Measurements from ENCODE around the gene KLRG1.

Gene KLRG1

GRCh38 chr12:9027161-9028059, 38.1 kb downstream of the KLRG1 start:
- no peak for TF ChIP-seq CTCF (IDR thresholded peaks at IDR 0.05; ENCODE audit: low read depth, low read length)
- in situ Hi-C loops (cut with HindIII; ENCODE audit: low sequenced_read_pairs) = no loop called here
- no peak overlapping the region for H3K4me3 ChIP-seq (ENCODE audit: low read depth, low read length)
- DNase-seq (ENCODE audit: low read depth, low spot score) = no peak

- no peak overlapping the region for H3K4me3 ChIP-seq (ENCODE audit: low read depth, low read length)
- no peak for DNase-seq (ENCODE audit: low read depth, low spot score)
- TF ChIP-seq CTCF (IDR thresholded peaks at IDR 0.05; ENCODE audit: low read depth, low read length) = no peak
- in situ Hi-C loops (cut with HindIII; ENCODE audit: low sequenced_read_pairs) = no loop called here
These were observed 41.4 kb downstream of the KLRG1 start for GRCh38 chr12:9030776-9031175.

GRCh38 chr12:9032202-9032964, 43.0 kb downstream of the KLRG1 start:
- no peak for TF ChIP-seq CTCF (IDR thresholded peaks at IDR 0.05; ENCODE audit: low read depth, low read length)
- in situ Hi-C loops (cut with HindIII; ENCODE audit: low sequenced_read_pairs) = no loop called here

GRCh38 chr12:9033265-9033887, 44.0 kb downstream of the KLRG1 start:
- H3K4me3 ChIP-seq (ENCODE audit: low read depth, low read length) = no peak overlapping the region
- in situ Hi-C loops (cut with HindIII; ENCODE audit: low sequenced_read_pairs) = no loop called here
- no peak for DNase-seq (ENCODE audit: low read depth, low spot score)
- TF ChIP-seq CTCF (IDR thresholded peaks at IDR 0.05; ENCODE audit: low read depth, low read length) = no peak

More at GRCh38 chr12:9032202-9032964, 43.0 kb downstream of the KLRG1 start:
- no peak overlapping the region for H3K4me3 ChIP-seq (ENCODE audit: low read depth, low read length)
- DNase-seq (ENCODE audit: low read depth, low spot score) = no peak

GRCh38 chr12:9034095-9034494, 44.7 kb downstream of the KLRG1 start:
- TF ChIP-seq CTCF (IDR thresholded peaks at IDR 0.05; ENCODE audit: low read depth, low read length) = no peak
- no peak for DNase-seq (ENCODE audit: low read depth, low spot score)

GRCh38 chr12:9036227-9036626, 46.9 kb downstream of the KLRG1 start:
- no peak for DNase-seq (ENCODE audit: low read depth, low spot score)
- in situ Hi-C loops (cut with HindIII; ENCODE audit: low sequenced_read_pairs) = no loop called here
- no peak overlapping the region for H3K4me3 ChIP-seq (ENCODE audit: low read depth, low read length)
- no peak for TF ChIP-seq CTCF (IDR thresholded peaks at IDR 0.05; ENCODE audit: low read depth, low read length)

More at GRCh38 chr12:9034095-9034494, 44.7 kb downstream of the KLRG1 start:
- H3K4me3 ChIP-seq (ENCODE audit: low read depth, low read length) = no peak overlapping the region
- in situ Hi-C loops (cut with HindIII; ENCODE audit: low sequenced_read_pairs) = no loop called here
